H1 (cell line): ENCODE measurements around the gene ITGA8. TPM values are rescaled to one million over a fixed set of nuclear protein-coding genes. Genes with fewer than 3 reads are reported as not detected.

Experiments used
- CTCF ChIA-PET: fragments of 300-600 bp; sonication (Branson Sonifier 250); formaldehyde crosslinking; loops from one replicate; lab custom pipeline; 2021; ENCODE audit not compliant: partially characterized antibody; lab: Charles Lee
- POLR2A ChIA-PET: fragments of 300-600 bp; sonication (Branson Sonifier 250); formaldehyde crosslinking; loops from one replicate; lab custom pipeline; 2021; ENCODE audit warnings: inconsistent platforms; ENCODE audit not compliant: partially characterized antibody; lab: Charles Lee
- DNase-seq, 2 experiments: peaks; one replicate each; pipeline versions ENCODE4 v3.0.0 to v3.0.0-alpha.2; 2010 to 2022; ENCODE audit warnings: low spot score in 2 of 2, low read depth in 1 of 2, mixed read lengths in 1 of 2
- FAIRE-seq: peaks from 2 replicates; lab custom pipeline; 2011; peaks lifted over from hg19 to GRCh38; lab: Jason Lieb, UNC
- H2AFZ ChIP-seq: 2 replicates; pipeline ENCODE4 v1.8.1; 2012; ENCODE audit warnings: low read length, inconsistent platforms
- H2AK5ac ChIP-seq: 2 replicates; pipeline ENCODE4 v1.6.1; 2013; ENCODE audit warnings: low read depth, low read length
- H2BK120ac ChIP-seq: replicated peaks from 2 replicates; pipeline ENCODE3; 2013; ENCODE audit warnings: low read depth, low read length, inconsistent platforms
- H2BK12ac ChIP-seq: 2 replicates; pipeline ENCODE4 v1.6.1; 2013; ENCODE audit warnings: low read depth, low read length
- H2BK15ac ChIP-seq: 2 replicates; pipeline ENCODE4 v1.6.1; 2013; ENCODE audit warnings: low read length
- H2BK20ac ChIP-seq: 2 replicates; pipeline ENCODE4 v1.6.1; 2013; ENCODE audit warnings: low read length
- H2BK5ac ChIP-seq: 2 replicates; pipeline ENCODE4 v1.6.1; 2013; ENCODE audit warnings: low read depth, low read length
- H3K14ac ChIP-seq: 2 replicates; pipeline ENCODE4 v1.6.1; 2013; ENCODE audit warnings: inconsistent platforms; ENCODE audit not compliant: insufficient read length
- H3K18ac ChIP-seq: 2 replicates; pipeline ENCODE4 v1.6.1; 2013; ENCODE audit warnings: low read length; ENCODE audit errors: extremely low read depth
- H3K23ac ChIP-seq: 2 replicates; pipeline ENCODE4 v1.6.1; 2013; ENCODE audit warnings: inconsistent platforms; ENCODE audit not compliant: insufficient read length
- H3K23me2 ChIP-seq: 2 replicates; pipeline ENCODE4 v1.6.1; 2013; ENCODE audit warnings: low read depth, low read length
- H3K27ac ChIP-seq: 2 replicates; pipeline ENCODE4 v1.6.1; 2011; ENCODE audit warnings: low read depth, low read length, inconsistent platforms
- H3K27me3 ChIP-seq, 4 experiments: replicated peaks in 1 of 4; 1 replicate in 1 of 4; 2 replicates in 3 of 4; pipeline versions ENCODE4 v1.6.1 to v1.8.1; 2011 to 2013; ENCODE audit warnings: low read length in 3 of 4, mild to moderate bottlenecking in 3 of 4, inconsistent platforms in 2 of 4, mixed read lengths in 2 of 4, moderate library complexity in 1 of 4; ENCODE audit not compliant: control insufficient read depth in 3 of 4, insufficient read depth in 3 of 4; ENCODE audit errors: extremely low read depth in 1 of 4
- H3K36me3 ChIP-seq, 4 experiments: 2 replicates each; pipeline versions ENCODE4 v1.6.1 to v1.8.1; 2011 to 2013; ENCODE audit warnings: mild to moderate bottlenecking in 4 of 4, low read length in 3 of 4, moderate library complexity in 2 of 4, control low read depth in 1 of 4, inconsistent platforms in 1 of 4; ENCODE audit not compliant: insufficient read depth in 4 of 4, control insufficient read depth in 2 of 4
- H3K4ac ChIP-seq: replicated peaks from 2 replicates; pipeline ENCODE3; 2013; ENCODE audit warnings: low read length, low read depth, mixed read lengths, inconsistent platforms; ENCODE audit not compliant: insufficient read length
- H3K4me1 ChIP-seq, 4 experiments: replicated peaks in 1 of 4; 1 replicate in 1 of 4; 2 replicates in 3 of 4; pipeline versions ENCODE4 v1.6.1 to v1.8.1; 2011 to 2013; ENCODE audit warnings: low read length in 3 of 4, inconsistent platforms in 2 of 4, mixed read lengths in 1 of 4; ENCODE audit not compliant: insufficient read depth in 4 of 4, control insufficient read depth in 3 of 4
- H3K4me2 ChIP-seq, 2 experiments: 2 replicates each; pipeline versions ENCODE4 v1.6.1 to v1.8.1; 2011 to 2013; ENCODE audit warnings: low read depth in 2 of 2, low read length in 2 of 2, control low read depth in 1 of 2, inconsistent platforms in 1 of 2, mild to moderate bottlenecking in 1 of 2; ENCODE audit not compliant: insufficient read depth in 1 of 2
- H3K4me3 ChIP-seq, 4 experiments: fragments of 200-600, 300-600 bp in 1 of 4; sonication (generic), shearing (Covaris generic), sonication (Bioruptor Twin) in 1 of 4; 2 replicates each; pipeline versions ENCODE4 v1.5.1 to v1.8.1; 2011 to 2016; ENCODE audit warnings: low read length in 4 of 4, low read depth in 3 of 4, control low read depth in 2 of 4, inconsistent platforms in 2 of 4, mild to moderate bottlenecking in 2 of 4, mixed read lengths in 1 of 4, moderate library complexity in 1 of 4; ENCODE audit not compliant: insufficient read depth in 2 of 4; ENCODE audit errors: extremely low read depth in 1 of 4
- H3K56ac ChIP-seq: replicated peaks from 2 replicates; pipeline ENCODE3; 2013; ENCODE audit warnings: low read depth, mild to moderate bottlenecking, mixed read lengths, low read length, inconsistent platforms; ENCODE audit not compliant: insufficient read length
- H3K79me1 ChIP-seq: 2 replicates; pipeline ENCODE4 v1.6.1; 2013; ENCODE audit warnings: low read depth, low read length, control low read depth
- H3K79me2 ChIP-seq, 2 experiments: 2 replicates each; pipeline versions ENCODE4 v1.6.1 to v1.8.1; 2012 to 2013; ENCODE audit warnings: low read length in 2 of 2, mild to moderate bottlenecking in 2 of 2, inconsistent platforms in 1 of 2; ENCODE audit not compliant: insufficient read depth in 2 of 2, control insufficient read depth in 1 of 2
- H3K9ac ChIP-seq, 4 experiments: replicated peaks in 1 of 4; 1 replicate in 1 of 4; 2 replicates in 3 of 4; pipeline versions ENCODE4 v1.6.1 to v1.8.1; 2011 to 2013; ENCODE audit warnings: low read depth in 3 of 4, low read length in 3 of 4, control low read depth in 2 of 4, mild to moderate bottlenecking in 2 of 4, moderate library complexity in 2 of 4, inconsistent platforms in 1 of 4; ENCODE audit errors: extremely low read depth in 1 of 4
- H3K9me3 ChIP-seq, 2 experiments: 2 replicates each; pipeline versions ENCODE4 v1.6.1 to v1.8.1; 2012 to 2013; ENCODE audit warnings: mild to moderate bottlenecking in 2 of 2, moderate library complexity in 2 of 2, control low read depth in 1 of 2, inconsistent platforms in 1 of 2, low read depth in 1 of 2, low read length in 1 of 2, mixed read lengths in 1 of 2; ENCODE audit not compliant: insufficient read depth in 2 of 2
- H4K20me1 ChIP-seq, 2 experiments: replicated peaks in 1 of 2; 2 replicates each; pipeline versions ENCODE3 to v1.8.1; 2011 to 2013; ENCODE audit warnings: inconsistent platforms in 2 of 2, low read length in 2 of 2, mild to moderate bottlenecking in 1 of 2; ENCODE audit not compliant: insufficient read depth in 2 of 2, control insufficient read depth in 1 of 2
- H4K5ac ChIP-seq: 2 replicates; pipeline ENCODE4 v1.6.1; 2013; ENCODE audit warnings: low read length, low read depth, mixed read lengths, inconsistent platforms; ENCODE audit not compliant: insufficient read length
- H4K8ac ChIP-seq: 2 replicates; pipeline ENCODE4 v1.8.0; 2013; ENCODE audit warnings: mild to moderate bottlenecking, moderate library complexity, low read length, inconsistent platforms; ENCODE audit not compliant: insufficient read depth; ENCODE audit errors: extremely low read depth
- H4K91ac ChIP-seq: replicated peaks from 2 replicates; pipeline ENCODE3; 2013; ENCODE audit warnings: low read length, mixed read lengths, inconsistent platforms; ENCODE audit not compliant: insufficient read length
- ASH2L ChIP-seq: fragments of 200-600, 300-600 bp; sonication (generic); IDR thresholded peaks from one replicate; pipeline ENCODE4 v1.7.1; 2017; ENCODE audit warnings: low read length
- MAX ChIP-seq: IDR thresholded peaks from 2 replicates; pipeline ENCODE4 v1.6.1; 2012; ENCODE audit warnings: inconsistent platforms
- POU5F1 ChIP-seq: IDR thresholded peaks from 2 replicates; pipeline ENCODE4 v1.6.1; 2011; ENCODE audit warnings: low read depth, mild to moderate bottlenecking, low read length, moderate library complexity
- RFX5 ChIP-seq: IDR thresholded peaks from 2 replicates; pipeline ENCODE4 v1.6.1; 2011; ENCODE audit warnings: low read depth, low read length, improper control_type of control experiment, borderline replicate concordance
- SIX5 ChIP-seq: IDR thresholded peaks from 2 replicates; pipeline ENCODE4 v1.6.1; 2011; ENCODE audit warnings: mild to moderate bottlenecking, low read depth, low read length
- WGBS, 2 experiments: shearing (Covaris generic) in 1 of 2; methylation state at CpG; one replicate each; pipeline versions ENCODE4 v1.1.6 to v1.1.7; 2013 to 2015; ENCODE audit warnings: low lambda C conversion rate in 2 of 2, mixed read lengths in 2 of 2, inconsistent platforms in 1 of 2, low coverage in 1 of 2, missing lambda C conversion rate in 1 of 2; ENCODE audit not compliant: insufficient replicate concordance in 2 of 2, insufficient coverage in 1 of 2, insufficient read length in 1 of 2; ENCODE audit errors: extremely low coverage in 1 of 2, missing lambda C conversion rate in 1 of 2; 5-methylcytosine and 5-hydroxymethylcytosine counted together
- polyA plus RNA-seq, 7 experiments: library from polyadenylated mRNA; depleted of rRNA in 3 of 7; stranded (reverse) in 5 of 7; unstranded in 2 of 7; fragments of >200 nt in 5 of 7; fragments of 200-250 nt in 2 of 7; gene quantifications; 1 replicate in 5 of 7; 2 replicates in 1 of 7; 4 replicates in 1 of 7; pipeline versions ENCODE4 v1.2.1 to v1.2.3, GENCODE V29; 2011 to 2013; ENCODE audit warnings: missing spikeins in 2 of 7, mixed read lengths in 2 of 7
- total RNA-seq: library from RNA; stranded (reverse); fragmentation: NEBNext Ultra II Directional; extraction: Animal tissue kit (Norgen Biotek cat#: 25700); gene quantifications from 2 replicates; pipeline ENCODE4 v1.2.1, GENCODE V29; 2021
- TF ChIP-seq, protein P1 (sequence below): IDR thresholded peaks from 2 replicates; pipeline ENCODE4 v1.6.1; 2012; ENCODE audit warnings: inconsistent platforms

ITGA8 gene
- total and polyA plus RNA-seq, 2 of the 8 experiments (the other 6 are each of a cell fraction or from before 2014, with no cell fraction given) = not detected

- CTCF ChIA-PET = no interaction called here
- no peak overlapping the region for H3K18ac ChIP-seq
Measured at GRCh38 chr10:15758618-15759017, 38.9 kb upstream of the ITGA8 start.

More at GRCh38 chr10:15758618-15759017, 38.9 kb upstream of the ITGA8 start:
- no peaks in the 10 kb centered on the region for H3K36me3 ChIP-seq
- H2AK5ac ChIP-seq = no peak overlapping the region
- no peaks in the 10 kb centered on the region for H3K4me1 ChIP-seq
- H3K4me3 ChIP-seq = no peak overlapping the region
- H4K8ac ChIP-seq = no peak overlapping the region
- H2BK5ac ChIP-seq = no peak overlapping the region
- H4K20me1 ChIP-seq = no peaks in the 10 kb centered on the region
- no peak overlapping the region for H2AFZ ChIP-seq
- H3K56ac ChIP-seq = no peak overlapping the region
- no peak for FAIRE-seq
- H3K4me2 ChIP-seq = no peak overlapping the region
- DNase-seq = no peak
- H4K91ac ChIP-seq = no peak overlapping the region
- no peaks in the 10 kb centered on the region for H3K79me2 ChIP-seq
- H3K79me1 ChIP-seq = no peaks in the 10 kb centered on the region
- POLR2A ChIA-PET = no interaction called here
- H3K9ac ChIP-seq = no peak overlapping the region
- TF ChIP-seq, protein P1, sequence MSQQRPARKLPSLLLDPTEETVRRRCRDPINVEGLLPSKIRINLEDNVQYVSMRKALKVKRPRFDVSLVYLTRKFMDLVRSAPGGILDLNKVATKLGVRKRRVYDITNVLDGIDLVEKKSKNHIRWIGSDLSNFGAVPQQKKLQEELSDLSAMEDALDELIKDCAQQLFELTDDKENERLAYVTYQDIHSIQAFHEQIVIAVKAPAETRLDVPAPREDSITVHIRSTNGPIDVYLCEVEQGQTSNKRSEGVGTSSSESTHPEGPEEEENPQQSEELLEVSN = no peak
- TF ChIP-seq RFX5 = no peak
- TF ChIP-seq POU5F1 = no peak
- TF ChIP-seq SIX5 = no peak
- no peak for TF ChIP-seq ASH2L
- TF ChIP-seq MAX = no peak
- TF ChIP-seq, all 59 proteins: peak for 0
- Histone ChIP-seq H4K5ac (no peak overlapping the region), H3K14ac (no peak overlapping the region), H3K9me3 (no peaks in the 10 kb centered on the region), H3K4ac (no peak overlapping the region), H2BK15ac (no peak overlapping the region), H2BK20ac (no peak overlapping the region), H3K23ac (no peak overlapping the region), H2BK120ac (no peak overlapping the region), H3K23me2 (no peaks in the 10 kb centered on the region), H3K27ac (no peak overlapping the region), H2BK12ac (no peak overlapping the region), H3K27me3 (no peaks in the 10 kb centered on the region)
- WGBS, 2 experiments = 89% methylated on average over 5 of the region's 5 CpGs; no CpG with 5 or more reads in 1 of the 2 experiments
